PC-9 (cell line): ENCODE measurements around the gene TTF2. TPM values are rescaled to one million over a fixed set of nuclear protein-coding genes. Genes with fewer than 3 reads are reported as not detected.

Experiments used
- BruUV-seq: library from RNA; stranded (reverse); fragments of 400-500 nt; replicated peaks from 2 replicates; lab custom pipeline; 2021; lab: Mats Ljungman, UMichigan
- CTCF ChIA-PET: fragments of 300-600 bp; sonication (Branson Sonifier 250); formaldehyde crosslinking; loops from one replicate; lab custom pipeline; 2022; ENCODE audit warnings: antibody characterized with exemption; lab: Charles Lee
- POLR2A ChIA-PET: fragments of 300-600 bp; sonication (Branson Sonifier 250); formaldehyde crosslinking; loops from one replicate; lab custom pipeline; 2022; ENCODE audit warnings: antibody characterized with exemption; ENCODE audit not compliant: unreplicated experiment; lab: Charles Lee
- DNase-seq, 2 experiments: peaks; one replicate each; pipeline versions ENCODE4 v3.0.0 to v3.0.0-alpha.2; 2015 to 2022; ENCODE audit warnings: mixed read lengths in 1 of 2
- H2AFZ ChIP-seq: fragments of 200-600 bp; sonication (generic); 2 replicates; pipeline ENCODE4 v1.8.1; 2017; ENCODE audit warnings: antibody characterized with exemption
- H3F3A ChIP-seq: fragments of 200-600 bp; sonication (generic); 2 replicates; pipeline ENCODE4 v1.8.1; 2017; ENCODE audit warnings: antibody characterized with exemption, mild to moderate bottlenecking, low read depth; ENCODE audit not compliant: insufficient read depth
- H3K27ac ChIP-seq: fragments of 200-600 bp; sonication (generic); 2 replicates; pipeline ENCODE4 v1.6.1; 2016; ENCODE audit warnings: mixed run types
- H3K27me3 ChIP-seq: fragments of 200-600 bp; sonication (generic); 2 replicates; pipeline ENCODE4 v1.6.1; 2016; ENCODE audit warnings: low read depth, mixed run types; ENCODE audit not compliant: insufficient read depth
- H3K36me3 ChIP-seq: fragments of 200-600 bp; sonication (generic); 2 replicates; pipeline ENCODE4 v1.6.1; 2016; ENCODE audit warnings: low read depth, mixed run types
- H3K4me1 ChIP-seq: fragments of 200-600 bp; sonication (generic); replicated peaks from 2 replicates; pipeline ENCODE4 v1.6.1; 2016; ENCODE audit warnings: mixed run types; ENCODE audit not compliant: insufficient read depth
- H3K4me2 ChIP-seq: fragments of 200-600 bp; sonication (generic); 2 replicates; pipeline ENCODE4 v1.6.1; 2017; ENCODE audit warnings: mixed run types
- H3K4me3 ChIP-seq: fragments of 200-600 bp; sonication (generic); 2 replicates; pipeline ENCODE4 v1.6.1; 2016; ENCODE audit warnings: mixed run types
- H3K79me2 ChIP-seq: fragments of 200-600 bp; sonication (generic); 2 replicates; pipeline ENCODE4 v1.6.1; 2017; ENCODE audit warnings: low read depth, mixed run types
- H3K9me2 ChIP-seq: fragments of 200-600 bp; sonication (generic); 2 replicates; pipeline ENCODE4 v1.8.1; 2017; ENCODE audit warnings: mild to moderate bottlenecking; ENCODE audit not compliant: insufficient read depth
- H3K9me3 ChIP-seq: fragments of 200-600 bp; sonication (generic); 2 replicates; pipeline ENCODE4 v1.8.1; 2016; ENCODE audit warnings: low read depth; ENCODE audit not compliant: insufficient read depth
- H4K20me1 ChIP-seq: fragments of 200-600 bp; sonication (generic); 2 replicates; pipeline ENCODE4 v1.8.1; 2017; ENCODE audit not compliant: insufficient read depth
- EZH2 ChIP-seq: fragments of 200-600 bp; sonication (generic); IDR thresholded peaks from 2 replicates; pipeline ENCODE4 v1.8.0; 2017; ENCODE audit warnings: antibody characterized with exemption, low read depth
- intact Hi-C: fragments of 100-400 bp; cut with micrococcal nuclease; formaldehyde crosslinking; loops from one replicate; pipeline ENCODE4 v1.10.0; 2022; ENCODE audit not compliant: unreplicated experiment
- total RNA-seq: library from RNA; stranded (reverse); gene quantifications from 2 replicates; pipeline ENCODE4 v1.2.3, GENCODE V29; 2021
- TF ChIP-seq, protein P1 (sequence below): fragments of 200-600 bp; sonication (generic); conservative IDR thresholded peaks from 2 replicates; pipeline ENCODE4 v1.6.1; 2017; ENCODE audit warnings: mixed run types, antibody characterized with exemption, mild to moderate bottlenecking, moderate library complexity

Gene TTF2
- total RNA-seq, 1 experiment from 2014 or later, result 62.2 TPM

DNA sequence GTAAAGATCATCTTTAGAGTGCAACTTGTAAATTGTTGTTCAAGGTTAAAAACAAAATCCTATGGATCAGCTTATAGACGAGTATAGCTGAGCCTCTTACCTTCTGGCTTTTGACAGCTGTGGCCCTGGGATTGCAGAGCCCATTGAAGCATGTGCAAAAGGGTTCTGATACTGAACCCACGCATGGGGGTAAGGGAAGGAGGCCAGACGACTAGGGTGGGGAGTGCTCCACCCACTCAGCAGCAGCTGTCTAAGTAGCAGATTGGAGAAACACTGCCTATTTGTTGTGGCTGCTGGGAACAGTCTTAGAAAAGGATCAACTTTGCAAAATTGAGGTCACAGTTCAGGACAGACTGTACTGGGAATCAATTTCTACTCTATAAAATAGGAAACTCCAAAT, 42.5 kb upstream of the TTF2 start:
- no TSS peak for BruUV-seq
- TF ChIP-seq EZH2, result no peak
- TF ChIP-seq, protein P1, sequence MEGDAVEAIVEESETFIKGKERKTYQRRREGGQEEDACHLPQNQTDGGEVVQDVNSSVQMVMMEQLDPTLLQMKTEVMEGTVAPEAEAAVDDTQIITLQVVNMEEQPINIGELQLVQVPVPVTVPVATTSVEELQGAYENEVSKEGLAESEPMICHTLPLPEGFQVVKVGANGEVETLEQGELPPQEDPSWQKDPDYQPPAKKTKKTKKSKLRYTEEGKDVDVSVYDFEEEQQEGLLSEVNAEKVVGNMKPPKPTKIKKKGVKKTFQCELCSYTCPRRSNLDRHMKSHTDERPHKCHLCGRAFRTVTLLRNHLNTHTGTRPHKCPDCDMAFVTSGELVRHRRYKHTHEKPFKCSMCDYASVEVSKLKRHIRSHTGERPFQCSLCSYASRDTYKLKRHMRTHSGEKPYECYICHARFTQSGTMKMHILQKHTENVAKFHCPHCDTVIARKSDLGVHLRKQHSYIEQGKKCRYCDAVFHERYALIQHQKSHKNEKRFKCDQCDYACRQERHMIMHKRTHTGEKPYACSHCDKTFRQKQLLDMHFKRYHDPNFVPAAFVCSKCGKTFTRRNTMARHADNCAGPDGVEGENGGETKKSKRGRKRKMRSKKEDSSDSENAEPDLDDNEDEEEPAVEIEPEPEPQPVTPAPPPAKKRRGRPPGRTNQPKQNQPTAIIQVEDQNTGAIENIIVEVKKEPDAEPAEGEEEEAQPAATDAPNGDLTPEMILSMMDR, result no peak
- Histone ChIP-seq H3K9me3 (no peaks in the 10 kb centered on the region), H2AFZ (no peak overlapping the region), H3K79me2 (no peaks in the 10 kb centered on the region), H3F3A (peaks cover 9% of the 10 kb centered on the region), H4K20me1 (no peaks in the 10 kb centered on the region), H3K4me1 (peaks cover 18% of the 10 kb centered on the region), H3K27ac (no peak overlapping the region), H3K4me3 (no peak overlapping the region), H3K9me2 (no peaks in the 10 kb centered on the region), H3K27me3 (no peaks in the 10 kb centered on the region), H3K36me3 (no peaks in the 10 kb centered on the region), H3K4me2 (no peak overlapping the region)
- ChIA-PET CTCF (no interaction called here), POLR2A (interaction anchor here (0.6 kb wide), 1 partner anchor 304 kb away, joined by 3 read pairs; no protein-coding TSS in a partner anchor)
- intact Hi-C loops, result no loop called here
- DNase-seq, result no peak

DNA sequence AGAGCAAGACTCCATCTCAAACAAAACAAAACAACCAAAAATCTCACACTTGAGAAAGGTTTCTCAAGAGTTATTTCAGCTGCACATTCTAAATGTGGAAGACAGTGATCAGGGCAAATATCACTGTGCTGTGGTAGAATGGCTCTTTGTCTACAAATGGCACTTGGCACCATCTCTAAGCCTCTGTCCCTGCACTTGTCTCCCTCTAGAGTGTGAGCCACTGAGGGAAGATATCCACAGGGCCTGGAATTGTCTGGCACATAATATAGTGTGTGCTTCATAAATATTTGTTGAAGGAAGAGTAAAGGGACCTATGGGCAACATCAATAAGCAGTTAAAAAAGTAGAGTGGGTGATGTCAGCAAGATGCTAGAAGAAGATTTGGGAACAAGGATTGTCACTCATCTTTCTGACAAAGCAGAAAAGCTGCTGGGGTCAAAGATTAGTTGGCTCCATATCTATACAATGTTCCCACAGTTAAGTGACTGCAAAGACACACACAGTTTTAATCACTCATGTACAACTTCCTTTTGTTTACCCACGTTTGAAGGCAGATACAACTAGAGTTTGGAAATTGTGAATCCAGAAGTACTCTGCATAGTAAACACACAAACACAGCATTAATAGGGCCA, 39.5 kb upstream of the TTF2 start:
- TF ChIP-seq, protein P1, result no peak
- no peak overlapping the region for H2AFZ ChIP-seq
- ChIA-PET POLR2A (interaction anchor here (0.5 kb wide), 1 partner anchor 10 kb away, joined by 6 read pairs; no protein-coding TSS in a partner anchor), CTCF (no interaction called here)
- no peaks in the 10 kb centered on the region for H3K36me3 ChIP-seq
- no peaks in the 10 kb centered on the region for H4K20me1 ChIP-seq
- no peak for DNase-seq
- no peaks in the 10 kb centered on the region for H3K79me2 ChIP-seq
- H3F3A ChIP-seq, result no peaks in the 10 kb centered on the region
- no peaks in the 10 kb centered on the region for H3K27me3 ChIP-seq
- H3K4me3 ChIP-seq, result no peak overlapping the region
- intact Hi-C loops, result no loop called here
- no peak overlapping the region for H3K27ac ChIP-seq
- no TSS peak for BruUV-seq
- H3K9me2 ChIP-seq, result no peaks in the 10 kb centered on the region; the same call in 1 of the 2 replicates
- H3K4me1 ChIP-seq, result no peaks in the 10 kb centered on the region
- no peak overlapping the region for H3K4me2 ChIP-seq
- no peaks in the 10 kb centered on the region for H3K9me3 ChIP-seq

DNA sequence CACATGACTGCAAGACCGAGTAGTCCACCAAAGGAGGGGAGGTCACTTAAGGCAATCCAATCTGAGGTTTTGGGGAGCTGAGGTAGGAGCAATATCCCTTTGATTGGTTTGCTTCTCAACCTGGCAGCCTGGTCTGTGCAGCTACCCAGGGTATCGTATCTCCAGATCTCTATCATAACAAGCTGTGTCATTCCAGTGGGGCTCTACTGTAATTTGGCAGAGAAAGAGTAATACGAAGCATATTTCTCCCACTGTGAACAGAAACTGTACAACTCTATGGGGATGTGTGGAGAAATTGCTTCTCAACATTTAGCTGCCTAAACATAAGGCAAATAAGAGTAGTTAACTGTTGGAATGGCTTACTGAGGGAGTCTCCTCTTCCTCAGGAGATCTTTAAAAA, 38.0 kb upstream of the TTF2 start:
- Histone ChIP-seq H3K9me2 (no peaks in the 10 kb centered on the region; the same call in 1 of the 2 replicates), H2AFZ (no peak overlapping the region), H3K9me3 (no peaks in the 10 kb centered on the region), H3F3A (no peaks in the 10 kb centered on the region), H3K4me3 (no peak overlapping the region), H3K4me1 (no peaks in the 10 kb centered on the region), H3K79me2 (no peaks in the 10 kb centered on the region), H3K4me2 (no peak overlapping the region), H4K20me1 (no peaks in the 10 kb centered on the region), H3K27ac (no peak overlapping the region), H3K27me3 (no peaks in the 10 kb centered on the region), H3K36me3 (no peaks in the 10 kb centered on the region)
- ChIA-PET CTCF (no interaction called here), POLR2A (no interaction called here)
- no peak for DNase-seq
- intact Hi-C loops, result no loop called here
- no peak for TF ChIP-seq EZH2
- TF ChIP-seq, protein P1, result no peak
- BruUV-seq, result no TSS peak
